DND-41 (cell line): Measurements from ENCODE around the gene IFNL4.

Experiments
- EZH2 ChIP-seq: IDR thresholded peaks from 3 replicates; pipeline ENCODE4 v1.6.1; 2012; ENCODE audit warnings: borderline replicate concordance, low read depth, mild to moderate bottlenecking, moderate library complexity, low read length, inconsistent platforms; ENCODE audit not compliant: severe bottlenecking
- TF ChIP-seq, protein P1 (sequence below): IDR thresholded peaks from 2 replicates; pipeline ENCODE4 v1.5.1; 2012; ENCODE audit warnings: borderline replicate concordance, low read length, moderate library complexity, mild to moderate bottlenecking; ENCODE audit not compliant: poor library complexity, severe bottlenecking; ENCODE audit errors: extremely low read depth

DNA sequence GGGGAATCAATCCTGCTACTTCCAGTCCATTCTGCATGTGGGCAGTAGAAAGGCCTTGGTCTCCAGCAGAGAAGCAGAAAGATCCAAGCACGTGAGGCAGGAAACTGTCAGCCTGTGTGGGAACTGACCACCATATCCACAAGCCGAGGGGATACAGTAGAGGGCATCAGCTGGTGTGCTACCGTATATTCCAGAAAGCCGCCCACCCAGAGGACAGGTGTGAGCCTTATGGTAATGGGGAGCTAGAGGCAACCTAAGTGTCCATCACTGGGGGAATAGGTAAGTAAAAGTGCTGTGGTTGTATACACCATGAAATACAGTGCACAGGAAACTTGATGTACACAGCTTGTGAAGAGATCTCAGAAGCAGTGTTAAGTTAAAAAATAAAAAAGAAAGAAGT is 44.7 kb upstream of the IFNL4 start:
- no peak for TF ChIP-seq EZH2
- TF ChIP-seq, protein P1, sequence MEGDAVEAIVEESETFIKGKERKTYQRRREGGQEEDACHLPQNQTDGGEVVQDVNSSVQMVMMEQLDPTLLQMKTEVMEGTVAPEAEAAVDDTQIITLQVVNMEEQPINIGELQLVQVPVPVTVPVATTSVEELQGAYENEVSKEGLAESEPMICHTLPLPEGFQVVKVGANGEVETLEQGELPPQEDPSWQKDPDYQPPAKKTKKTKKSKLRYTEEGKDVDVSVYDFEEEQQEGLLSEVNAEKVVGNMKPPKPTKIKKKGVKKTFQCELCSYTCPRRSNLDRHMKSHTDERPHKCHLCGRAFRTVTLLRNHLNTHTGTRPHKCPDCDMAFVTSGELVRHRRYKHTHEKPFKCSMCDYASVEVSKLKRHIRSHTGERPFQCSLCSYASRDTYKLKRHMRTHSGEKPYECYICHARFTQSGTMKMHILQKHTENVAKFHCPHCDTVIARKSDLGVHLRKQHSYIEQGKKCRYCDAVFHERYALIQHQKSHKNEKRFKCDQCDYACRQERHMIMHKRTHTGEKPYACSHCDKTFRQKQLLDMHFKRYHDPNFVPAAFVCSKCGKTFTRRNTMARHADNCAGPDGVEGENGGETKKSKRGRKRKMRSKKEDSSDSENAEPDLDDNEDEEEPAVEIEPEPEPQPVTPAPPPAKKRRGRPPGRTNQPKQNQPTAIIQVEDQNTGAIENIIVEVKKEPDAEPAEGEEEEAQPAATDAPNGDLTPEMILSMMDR, result no peak
